ENCODE measurements around the gene RHOBTB3.
A peak's percentile ranks its signal among the peaks of the same experiment; 100 is the strongest.

RHOBTB3 gene

DNA sequence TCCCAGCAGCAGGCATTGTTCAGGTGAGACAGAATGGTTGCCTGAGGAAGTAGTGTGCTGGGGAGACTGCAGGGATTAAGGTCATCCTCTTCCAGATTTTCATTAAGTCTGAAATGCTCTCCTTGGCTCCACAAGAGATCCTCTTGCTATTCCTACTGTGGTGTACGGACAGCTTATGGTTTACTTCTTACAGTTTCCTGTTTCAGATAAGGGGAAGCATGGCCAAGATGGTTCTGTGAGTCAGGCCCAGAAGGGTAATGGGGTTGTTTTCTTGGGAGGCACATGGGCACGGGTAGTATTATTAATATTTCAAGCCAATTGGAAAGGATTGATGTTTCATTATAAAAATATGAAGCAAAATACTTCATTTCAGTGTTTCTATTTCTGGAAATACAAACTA is 48.5 kb downstream of the RHOBTB3 start:
- TF ChIP-seq GABPA (IDR thresholded peaks at IDR 0.05; ENCODE audit: low read depth), result no peak
- no peak for TF ChIP-seq POLR2AphosphoS5 (IDR thresholded peaks at IDR 0.05; ENCODE audit: low read depth)
- TF ChIP-seq, protein P1, sequence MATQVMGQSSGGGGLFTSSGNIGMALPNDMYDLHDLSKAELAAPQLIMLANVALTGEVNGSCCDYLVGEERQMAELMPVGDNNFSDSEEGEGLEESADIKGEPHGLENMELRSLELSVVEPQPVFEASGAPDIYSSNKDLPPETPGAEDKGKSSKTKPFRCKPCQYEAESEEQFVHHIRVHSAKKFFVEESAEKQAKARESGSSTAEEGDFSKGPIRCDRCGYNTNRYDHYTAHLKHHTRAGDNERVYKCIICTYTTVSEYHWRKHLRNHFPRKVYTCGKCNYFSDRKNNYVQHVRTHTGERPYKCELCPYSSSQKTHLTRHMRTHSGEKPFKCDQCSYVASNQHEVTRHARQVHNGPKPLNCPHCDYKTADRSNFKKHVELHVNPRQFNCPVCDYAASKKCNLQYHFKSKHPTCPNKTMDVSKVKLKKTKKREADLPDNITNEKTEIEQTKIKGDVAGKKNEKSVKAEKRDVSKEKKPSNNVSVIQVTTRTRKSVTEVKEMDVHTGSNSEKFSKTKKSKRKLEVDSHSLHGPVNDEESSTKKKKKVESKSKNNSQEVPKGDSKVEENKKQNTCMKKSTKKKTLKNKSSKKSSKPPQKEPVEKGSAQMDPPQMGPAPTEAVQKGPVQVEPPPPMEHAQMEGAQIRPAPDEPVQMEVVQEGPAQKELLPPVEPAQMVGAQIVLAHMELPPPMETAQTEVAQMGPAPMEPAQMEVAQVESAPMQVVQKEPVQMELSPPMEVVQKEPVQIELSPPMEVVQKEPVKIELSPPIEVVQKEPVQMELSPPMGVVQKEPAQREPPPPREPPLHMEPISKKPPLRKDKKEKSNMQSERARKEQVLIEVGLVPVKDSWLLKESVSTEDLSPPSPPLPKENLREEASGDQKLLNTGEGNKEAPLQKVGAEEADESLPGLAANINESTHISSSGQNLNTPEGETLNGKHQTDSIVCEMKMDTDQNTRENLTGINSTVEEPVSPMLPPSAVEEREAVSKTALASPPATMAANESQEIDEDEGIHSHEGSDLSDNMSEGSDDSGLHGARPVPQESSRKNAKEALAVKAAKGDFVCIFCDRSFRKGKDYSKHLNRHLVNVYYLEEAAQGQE (IDR thresholded peaks at IDR 0.05; ENCODE audit: insufficient replicate concordance, low read depth), result no peak
- TF ChIP-seq SPI1 (IDR thresholded peaks at IDR 0.05; ENCODE audit: borderline replicate concordance, low read depth), result no peak
- TF ChIP-seq, protein P2, sequence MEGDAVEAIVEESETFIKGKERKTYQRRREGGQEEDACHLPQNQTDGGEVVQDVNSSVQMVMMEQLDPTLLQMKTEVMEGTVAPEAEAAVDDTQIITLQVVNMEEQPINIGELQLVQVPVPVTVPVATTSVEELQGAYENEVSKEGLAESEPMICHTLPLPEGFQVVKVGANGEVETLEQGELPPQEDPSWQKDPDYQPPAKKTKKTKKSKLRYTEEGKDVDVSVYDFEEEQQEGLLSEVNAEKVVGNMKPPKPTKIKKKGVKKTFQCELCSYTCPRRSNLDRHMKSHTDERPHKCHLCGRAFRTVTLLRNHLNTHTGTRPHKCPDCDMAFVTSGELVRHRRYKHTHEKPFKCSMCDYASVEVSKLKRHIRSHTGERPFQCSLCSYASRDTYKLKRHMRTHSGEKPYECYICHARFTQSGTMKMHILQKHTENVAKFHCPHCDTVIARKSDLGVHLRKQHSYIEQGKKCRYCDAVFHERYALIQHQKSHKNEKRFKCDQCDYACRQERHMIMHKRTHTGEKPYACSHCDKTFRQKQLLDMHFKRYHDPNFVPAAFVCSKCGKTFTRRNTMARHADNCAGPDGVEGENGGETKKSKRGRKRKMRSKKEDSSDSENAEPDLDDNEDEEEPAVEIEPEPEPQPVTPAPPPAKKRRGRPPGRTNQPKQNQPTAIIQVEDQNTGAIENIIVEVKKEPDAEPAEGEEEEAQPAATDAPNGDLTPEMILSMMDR (IDR thresholded peaks at IDR 0.05; ENCODE audit: insufficient read depth, low read length), result no peak
- DNase-seq (ENCODE audit: low read depth in 1 of 2, low spot score in 1 of 2), result peak in 1 of 2 experiments; percentile 22
- H3K4me3 ChIP-seq (replicated peaks; ENCODE audit: insufficient read depth, low read length), result no peak overlapping the region
- H3K27me3 ChIP-seq (ENCODE audit: insufficient read depth, poor library complexity, severe bottlenecking), result no peaks in the 10 kb centered on the region
- peak overlapping the region; percentile 35 for H3K27ac ChIP-seq (replicated peaks)

DNA sequence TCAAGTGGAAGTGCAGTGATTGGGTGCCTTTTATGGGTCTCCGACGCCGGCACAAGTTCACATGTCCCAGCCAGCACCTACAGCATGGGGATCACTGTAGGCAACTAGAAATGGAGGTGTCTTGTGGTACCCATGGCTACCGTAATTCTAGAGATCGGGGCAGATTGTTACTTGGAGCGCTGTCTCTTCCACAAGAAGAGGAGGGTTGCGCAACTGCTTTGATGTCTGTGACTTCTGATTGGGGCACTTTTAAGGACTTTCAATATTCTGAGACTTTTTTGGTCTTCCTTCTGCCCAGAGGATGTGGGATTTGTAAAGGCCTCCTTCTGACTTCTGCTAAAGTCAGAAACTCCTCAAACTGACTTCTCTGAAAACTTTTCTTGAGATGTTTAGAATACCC is 49.5 kb downstream of the RHOBTB3 start:
- TF ChIP-seq POLR2AphosphoS5 (IDR thresholded peaks at IDR 0.05; ENCODE audit: low read depth), result no peak
- no peak for TF ChIP-seq GABPA (IDR thresholded peaks at IDR 0.05; ENCODE audit: low read depth)
- TF ChIP-seq, protein P2 (IDR thresholded peaks at IDR 0.05; ENCODE audit: insufficient read depth, low read length), result no peak
- no peak for TF ChIP-seq SPI1 (IDR thresholded peaks at IDR 0.05; ENCODE audit: borderline replicate concordance, low read depth)
- TF ChIP-seq, protein P1 (IDR thresholded peaks at IDR 0.05; ENCODE audit: insufficient replicate concordance, low read depth), result no peak
- no peak overlapping the region for H3K27ac ChIP-seq (replicated peaks)
- no peak for DNase-seq (ENCODE audit: low read depth in 1 of 2, low spot score in 1 of 2)
- H3K27me3 ChIP-seq (ENCODE audit: insufficient read depth, poor library complexity, severe bottlenecking), result no peaks in the 10 kb centered on the region
- no peak overlapping the region for H3K4me3 ChIP-seq (replicated peaks; ENCODE audit: insufficient read depth, low read length)

DNA sequence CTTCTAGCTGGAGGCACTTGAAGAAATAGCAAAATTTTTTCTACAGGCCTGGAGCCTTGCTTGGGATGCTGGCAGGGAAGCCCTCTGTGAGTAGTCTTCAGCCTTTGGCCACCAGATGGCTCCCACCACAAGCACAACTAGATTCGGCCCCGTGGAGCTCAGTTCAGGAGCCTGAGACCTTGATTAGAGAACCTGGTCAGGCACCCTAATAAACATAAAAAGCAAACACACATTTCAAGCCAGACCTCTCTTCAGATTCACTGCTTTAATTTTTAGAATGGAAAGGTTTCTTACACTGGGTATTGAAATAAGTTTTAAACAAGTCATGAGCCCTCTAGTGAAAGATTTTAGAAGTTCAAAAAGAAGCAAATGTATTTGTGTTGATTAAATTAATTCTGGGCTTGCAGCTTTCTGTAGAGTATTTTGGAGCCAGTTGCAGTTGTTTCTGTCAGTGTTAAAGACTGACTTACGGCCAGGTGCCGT is 50.0 kb downstream of the RHOBTB3 start:
- Histone ChIP-seq H3K27ac (replicated peaks) (no peak overlapping the region), H3K4me3 (replicated peaks; ENCODE audit: insufficient read depth, low read length) (no peak overlapping the region), H3K27me3 (ENCODE audit: insufficient read depth, poor library complexity, severe bottlenecking) (no peaks in the 10 kb centered on the region)
- TF ChIP-seq GABPA (IDR thresholded peaks at IDR 0.05; ENCODE audit: low read depth) (no peak), SPI1 (IDR thresholded peaks at IDR 0.05; ENCODE audit: borderline replicate concordance, low read depth) (no peak)
- TF ChIP-seq, protein P2 (IDR thresholded peaks at IDR 0.05; ENCODE audit: insufficient read depth, low read length), result peak; percentile 15
- peak; percentile 20 to 69 for DNase-seq (ENCODE audit: low read depth in 1 of 2, low spot score in 1 of 2)

DNA sequence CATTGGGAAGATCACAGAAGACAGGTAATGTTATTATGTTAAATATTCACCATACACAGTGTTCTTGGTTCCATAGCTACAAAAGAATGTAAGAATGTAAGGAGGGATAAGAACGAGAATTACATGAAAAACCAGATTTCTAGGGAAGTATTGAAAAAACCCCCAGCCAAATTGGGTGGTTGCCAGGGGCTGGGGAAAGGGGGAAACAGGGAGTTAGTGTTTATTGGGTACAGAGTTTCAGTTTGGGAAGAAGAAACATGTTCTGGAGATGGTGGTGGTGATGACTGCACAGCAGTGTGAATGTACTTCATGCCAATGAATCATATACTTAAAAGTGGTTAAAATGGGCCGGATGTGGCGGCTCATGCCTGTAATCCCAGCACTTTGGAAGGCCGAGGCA is 51.0 kb downstream of the RHOBTB3 start:
- Histone ChIP-seq H3K27ac (replicated peaks) (no peak overlapping the region), H3K4me3 (replicated peaks; ENCODE audit: insufficient read depth, low read length) (no peak overlapping the region), H3K27me3 (ENCODE audit: insufficient read depth, poor library complexity, severe bottlenecking) (no peaks in the 10 kb centered on the region)
- TF ChIP-seq, protein P2 (IDR thresholded peaks at IDR 0.05; ENCODE audit: insufficient read depth, low read length), result no peak
- no peak for TF ChIP-seq SPI1 (IDR thresholded peaks at IDR 0.05; ENCODE audit: borderline replicate concordance, low read depth)
- TF ChIP-seq, protein P1 (IDR thresholded peaks at IDR 0.05; ENCODE audit: insufficient replicate concordance, low read depth), result no peak
- no peak for TF ChIP-seq GABPA (IDR thresholded peaks at IDR 0.05; ENCODE audit: low read depth)
- no peak for TF ChIP-seq POLR2AphosphoS5 (IDR thresholded peaks at IDR 0.05; ENCODE audit: low read depth)
- no peak for DNase-seq (ENCODE audit: low read depth in 1 of 2, low spot score in 1 of 2)
